Activated CD8-positive, alpha-beta T cell treated with anti-CD3 and anti-CD28 coated beads for 36 hours (primary cell): ENCODE data around the gene OSR1. TPM values are rescaled to one million over a fixed set of nuclear protein-coding genes. Genes with fewer than 3 reads are reported as not detected.

ENCODE experiments used
- ATAC-seq: fragments of 200-7000 bp; cut with Tn5 transposase; one replicate; pipeline ENCODE4 v1.10.0; 2021; ENCODE audit warnings: mild to moderate bottlenecking, moderate library complexity
- CTCF ChIA-PET: fragments of 350-600 bp; sonication (Branson Sonifier 250); formaldehyde crosslinking; loops from one replicate; lab custom pipeline; 2021; ENCODE audit warnings: antibody characterized with exemption; lab: Charles Lee
- POLR2A ChIA-PET: fragments of 350-600 bp; sonication (Branson Sonifier 250); formaldehyde crosslinking; loops from one replicate; lab custom pipeline; 2021; ENCODE audit warnings: antibody characterized with exemption; lab: Charles Lee
- DNase-seq: peaks from one replicate; pipeline ENCODE4 v3.0.0-alpha.2; 2020
- H3K27ac Mint-ChIP-seq: one replicate; pipeline ENCODE4 v1.8.0; 2021; ENCODE audit warnings: mild to moderate bottlenecking, mixed read lengths
- H3K27me3 Mint-ChIP-seq: one replicate; pipeline ENCODE4 v1.8.0; 2021; ENCODE audit warnings: mixed read lengths
- H3K36me3 Mint-ChIP-seq: one replicate; pipeline ENCODE4 v1.8.0; 2021; ENCODE audit warnings: low read depth, mixed read lengths
- H3K4me1 Mint-ChIP-seq: one replicate; pipeline ENCODE4 v1.8.0; 2021; ENCODE audit warnings: low read depth, mixed read lengths
- H3K4me3 Mint-ChIP-seq: one replicate; pipeline ENCODE4 v1.8.0; 2021; ENCODE audit warnings: mild to moderate bottlenecking, moderate library complexity, mixed read lengths
- H3K9me3 Mint-ChIP-seq: one replicate; pipeline ENCODE4 v1.8.0; 2021; ENCODE audit warnings: mixed read lengths
- CTCF ChIP-seq: fragments of 200-600 bp; IDR thresholded peaks from one replicate; pipeline ENCODE4 v1.8.0; 2022; ENCODE audit warnings: antibody characterized with exemption, mild to moderate bottlenecking
- intact Hi-C: fragments of 100-400 bp; cut with micrococcal nuclease; formaldehyde crosslinking; loops from one replicate; pipeline ENCODE4 v1.10.0; 2022
- total RNA-seq, 2 experiments: library from RNA; stranded (reverse); gene quantifications; one replicate each; pipeline ENCODE4 v1.2.3, GENCODE V29; 2021

OSR1 gene
- total RNA-seq, 2 experiments from 2014 or later = not detected

DNA sequence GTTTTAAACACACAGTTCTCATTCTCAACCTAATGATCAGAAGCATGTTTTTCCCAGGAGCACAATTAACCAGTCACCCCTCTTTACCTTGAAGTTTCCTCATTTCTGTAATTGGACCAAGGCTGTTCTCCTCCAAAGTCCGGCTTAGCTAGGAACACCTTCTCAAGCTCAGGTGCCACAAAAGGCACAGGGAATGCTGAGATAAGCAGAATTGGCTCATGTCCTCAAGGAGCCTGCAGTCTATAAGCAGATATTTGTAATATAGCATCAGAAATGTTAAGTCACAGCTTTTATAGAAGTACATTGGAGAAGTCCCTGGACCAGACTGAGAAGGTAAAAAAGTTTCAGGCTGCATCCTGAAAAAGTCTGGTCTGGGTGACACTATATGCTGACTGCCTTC lies 20.7 kb downstream of the OSR1 start:
- H3K4me1 Mint-ChIP-seq = no peaks in the 10 kb centered on the region
- no peaks in the 10 kb centered on the region for H3K27me3 Mint-ChIP-seq
- H3K36me3 Mint-ChIP-seq = peaks cover 3% of the 10 kb centered on the region
- intact Hi-C loops = no loop called here
- H3K27ac Mint-ChIP-seq = no peak overlapping the region
- no peak for TF ChIP-seq CTCF
- H3K4me3 Mint-ChIP-seq = no peak overlapping the region
- DNase-seq = no peak
- no peaks in the 10 kb centered on the region for H3K9me3 Mint-ChIP-seq
- ChIA-PET CTCF (no interaction called here), POLR2A (no interaction called here)
- ATAC-seq = no peak

DNA sequence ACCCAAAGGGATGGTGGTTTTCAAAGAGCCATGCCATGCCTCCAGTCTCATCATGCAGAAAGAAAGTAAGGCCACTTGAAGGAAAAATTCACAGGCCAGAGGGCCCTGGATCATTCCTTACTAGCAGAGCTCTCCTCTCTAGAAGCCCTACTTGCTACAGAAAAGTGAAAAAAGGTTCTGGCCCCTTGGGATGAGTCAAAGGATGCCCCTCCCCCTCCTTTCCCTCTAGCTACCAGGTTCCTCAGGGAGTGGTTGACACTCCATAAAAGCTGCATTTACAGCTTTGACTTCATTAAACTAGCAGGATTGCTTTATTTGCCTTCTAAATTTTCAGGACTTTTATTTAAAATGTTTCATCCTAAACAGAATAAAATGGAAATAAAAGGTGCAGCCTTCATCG lies 21.2 kb downstream of the OSR1 start:
- Mint-ChIP-seq H3K9me3 (no peaks in the 10 kb centered on the region), H3K4me1 (no peaks in the 10 kb centered on the region), H3K27me3 (no peaks in the 10 kb centered on the region), H3K4me3 (no peak overlapping the region), H3K27ac (no peak overlapping the region), H3K36me3 (peaks cover 2% of the 10 kb centered on the region)
- ATAC-seq (no peak), DNase-seq (no peak)
- intact Hi-C loops = no loop called here
- no peak for TF ChIP-seq CTCF
- POLR2A ChIA-PET = no interaction called here
- CTCF ChIA-PET = no interaction called here

DNA sequence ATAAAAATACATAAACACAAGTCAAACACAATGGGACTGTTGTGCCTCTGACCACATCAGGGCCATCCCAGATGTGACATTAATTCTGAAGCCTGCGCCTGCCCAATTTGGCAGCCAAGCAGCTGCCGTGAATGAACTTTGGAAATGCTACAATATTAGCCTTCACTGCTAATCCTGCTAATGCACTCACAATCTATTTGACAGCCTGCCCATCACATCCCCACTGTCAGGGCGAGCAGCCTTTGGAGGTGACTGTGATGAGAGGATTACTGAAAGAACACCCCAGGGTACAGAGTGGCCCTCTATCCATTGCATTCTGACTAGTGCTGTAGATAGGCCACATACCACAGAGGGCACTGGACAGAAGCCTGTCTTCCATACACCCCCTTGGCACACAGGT lies 21.6 kb downstream of the OSR1 start:
- CTCF ChIA-PET = no interaction called here
- no peaks in the 10 kb centered on the region for H3K36me3 Mint-ChIP-seq
- H3K27me3 Mint-ChIP-seq = no peaks in the 10 kb centered on the region
- no peak for ATAC-seq
- intact Hi-C loops = no loop called here
- H3K27ac Mint-ChIP-seq = no peak overlapping the region
- no peaks in the 10 kb centered on the region for H3K9me3 Mint-ChIP-seq
- no peak for DNase-seq
- no peak overlapping the region for H3K4me3 Mint-ChIP-seq
- POLR2A ChIA-PET = no interaction called here
- no peaks in the 10 kb centered on the region for H3K4me1 Mint-ChIP-seq
- no peak for TF ChIP-seq CTCF

DNA sequence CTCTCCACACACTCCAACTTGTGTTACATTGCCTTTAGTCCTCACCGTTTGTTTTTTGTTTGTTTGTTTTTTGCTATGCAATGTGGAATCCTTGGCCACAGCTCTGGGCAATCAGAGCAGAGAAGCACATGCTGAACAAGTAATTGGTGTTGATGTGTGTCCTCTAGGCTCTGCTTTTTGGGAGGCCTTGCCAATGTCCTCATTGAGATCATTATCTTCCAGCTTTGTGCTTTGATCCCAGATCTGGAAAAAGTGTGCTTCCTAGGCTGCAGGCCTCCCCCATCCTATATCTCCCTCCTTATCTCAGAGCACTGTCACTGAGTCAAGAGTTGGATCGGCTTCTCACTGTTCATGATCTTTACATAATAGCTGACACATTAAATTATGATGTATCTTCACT lies 25.9 kb downstream of the OSR1 start:
- H3K36me3 Mint-ChIP-seq = peaks cover 2% of the 10 kb centered on the region
- H3K27me3 Mint-ChIP-seq = no peaks in the 10 kb centered on the region
- ATAC-seq (no peak), DNase-seq (no peak)
- POLR2A ChIA-PET = no interaction called here
- no peaks in the 10 kb centered on the region for H3K4me1 Mint-ChIP-seq
- H3K27ac Mint-ChIP-seq = no peak overlapping the region
- CTCF ChIA-PET = no interaction called here
- intact Hi-C loops = no loop called here
- H3K9me3 Mint-ChIP-seq = no peaks in the 10 kb centered on the region
- no peak overlapping the region for H3K4me3 Mint-ChIP-seq
- no peak for TF ChIP-seq CTCF

DNA sequence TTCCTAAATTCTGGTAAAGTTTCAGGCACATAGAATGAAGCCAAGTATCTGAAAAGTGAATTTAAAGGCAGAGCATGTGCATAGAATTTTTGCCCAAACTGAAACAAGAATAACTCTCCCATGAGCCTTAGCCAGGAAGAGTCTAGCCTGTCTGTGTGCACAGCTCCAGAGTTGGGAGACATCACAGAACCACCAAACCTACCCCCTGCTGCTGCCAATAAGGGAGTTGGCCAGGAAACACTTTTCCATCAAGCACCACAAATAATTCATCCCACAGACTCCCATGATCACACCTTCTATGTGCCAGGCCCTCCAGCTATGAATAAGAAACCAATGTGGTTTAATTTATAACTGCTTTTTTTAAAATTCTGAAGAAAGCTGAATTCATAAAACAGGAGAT lies 27.0 kb downstream of the OSR1 start:
- ChIA-PET POLR2A (no interaction called here), CTCF (no interaction called here)
- no peaks in the 10 kb centered on the region for H3K9me3 Mint-ChIP-seq
- peaks cover 2% of the 10 kb centered on the region for H3K36me3 Mint-ChIP-seq
- no peak for ATAC-seq
- H3K4me3 Mint-ChIP-seq = no peak overlapping the region
- no peak for DNase-seq
- no peak for TF ChIP-seq CTCF
- intact Hi-C loops = no loop called here
- H3K4me1 Mint-ChIP-seq = no peaks in the 10 kb centered on the region
- no peaks in the 10 kb centered on the region for H3K27me3 Mint-ChIP-seq
- no peak overlapping the region for H3K27ac Mint-ChIP-seq
